SK-N-SH treated with all-trans-retinoic acid at 6 μM for 48 hours (cell line): ENCODE data around the gene ART3.

Experiments
- ISL1 ChIP-seq: fragments of 250-450 bp; sonication (Bioruptor Pico); IDR thresholded peaks from 2 replicates; pipeline ENCODE4 v2.1.2; 2022; ENCODE audit warnings: mild to moderate bottlenecking, moderate library complexity
- PATZ1 ChIP-seq: fragments of 250-450 bp; sonication (Bioruptor Pico); IDR thresholded peaks from 2 replicates; pipeline ENCODE4 v1.8.0; 2020; ENCODE audit warnings: mild to moderate bottlenecking, moderate library complexity, borderline replicate concordance
- POU6F1 ChIP-seq: fragments of 250-450 bp; sonication (Bioruptor Pico); IDR thresholded peaks from 2 replicates; pipeline ENCODE4 v1.8.0; 2021; ENCODE audit warnings: low read depth, mild to moderate bottlenecking, moderate library complexity, borderline replicate concordance

- no peak for TF ChIP-seq ISL1 (CRISPR knock-in tag)
- TF ChIP-seq PATZ1 (CRISPR knock-in tag): no peak
- no peak for TF ChIP-seq POU6F1 (CRISPR knock-in tag)
Observed at GRCh38 chr4:76055016-76055415, 19.5 kb upstream of the ART3 start.
